HEK293 (cell line): ENCODE measurements around the gene SSBP1.

Experiments used
- CTCF ChIA-PET: fragments of 350-600 bp; formaldehyde crosslinking; extraction: SDS; loops from one replicate; lab custom pipeline; 2021; ENCODE audit warnings: antibody characterized with exemption; lab: Yijun Ruan, JAX
- POLR2A ChIA-PET: fragments of 300-600 bp; formaldehyde crosslinking; extraction: SDS; loops from one replicate; lab custom pipeline; 2020; ENCODE audit warnings: antibody characterized with exemption, inconsistent platforms; lab: Yijun Ruan, JAX
- H3K27ac ChIP-seq: fragments of 200-500 bp; sonication (Bioruptor generic); 2 replicates; pipeline ENCODE4 v1.5.1; 2014; ENCODE audit warnings: low read depth, low read length, control low read depth, inconsistent platforms; ENCODE audit errors: extremely low read depth
- H3K36me3 ChIP-seq, 2 experiments: fragments of 200-500 bp in 1 of 2; sonication (Bioruptor generic) in 1 of 2; 1 replicate in 1 of 2; 2 replicates in 1 of 2; pipeline ENCODE4 v1.5.1; 2014 to 2017; ENCODE audit warnings: inconsistent platforms in 2 of 2, low read length in 2 of 2; ENCODE audit not compliant: control insufficient read depth in 2 of 2, insufficient read depth in 1 of 2
- H3K4me1 ChIP-seq: fragments of 200-500 bp; sonication (Bioruptor generic); 2 replicates; pipeline ENCODE4 v1.5.1; 2014; ENCODE audit warnings: mild to moderate bottlenecking, low read length, inconsistent platforms; ENCODE audit not compliant: control insufficient read depth, insufficient read depth
- H3K4me3 ChIP-seq: 2 replicates; pipeline ENCODE4 v1.5.1; 2011; ENCODE audit warnings: low read depth, mild to moderate bottlenecking, control low read depth, low read length, moderate library complexity
- H3K9me3 ChIP-seq: fragments of 200-500 bp; sonication (Bioruptor generic); 2 replicates; pipeline ENCODE4 v1.5.1; 2014; ENCODE audit warnings: low read depth, low read length, inconsistent platforms; ENCODE audit not compliant: control insufficient read depth, insufficient read depth
- GLI2 ChIP-seq: fragments of 450-650 bp; formaldehyde crosslinking; IDR thresholded peaks from 2 replicates; pipeline ENCODE4; 2017; ENCODE audit warnings: missing biosample characterization, missing genetic modification characterization, low read depth, borderline replicate concordance
- GLIS2 ChIP-seq: fragments of 450-650 bp; formaldehyde crosslinking; IDR thresholded peaks from 2 replicates; pipeline ENCODE4 v1.5.1; 2016; ENCODE audit warnings: missing biosample characterization, missing genetic modification characterization
- IKZF3 ChIP-seq: fragments of 450-650 bp; IDR thresholded peaks from 2 replicates; pipeline ENCODE4 v1.5.0; 2018; ENCODE audit warnings: missing biosample characterization, mild to moderate bottlenecking, missing genetic modification characterization, moderate library complexity
- KLF8 ChIP-seq: fragments of 450-650 bp; formaldehyde crosslinking; IDR thresholded peaks from 2 replicates; pipeline ENCODE4 v1.5.1; 2016; ENCODE audit warnings: missing biosample characterization, missing genetic modification characterization
- MYNN ChIP-seq: fragments of 450-650 bp; formaldehyde crosslinking; IDR thresholded peaks from 2 replicates; pipeline ENCODE4 v1.5.1; 2016; ENCODE audit warnings: missing biosample characterization, missing genetic modification characterization, borderline replicate concordance
- YY2 ChIP-seq: fragments of 450-650 bp; formaldehyde crosslinking; IDR thresholded peaks from 2 replicates; pipeline ENCODE4 v1.5.1; 2016; ENCODE audit warnings: missing biosample characterization, missing genetic modification characterization
- ZBTB48 ChIP-seq: fragments of 450-650 bp; formaldehyde crosslinking; IDR thresholded peaks from 2 replicates; pipeline ENCODE4 v1.5.1; 2016; ENCODE audit warnings: missing biosample characterization, missing genetic modification characterization
- ZFP3 ChIP-seq: fragments of 450-650 bp; formaldehyde crosslinking; IDR thresholded peaks from 2 replicates; pipeline ENCODE4 v1.5.1; 2016; ENCODE audit warnings: low read depth, missing biosample characterization, missing genetic modification characterization
- ZNF138 ChIP-seq: fragments of 450-650 bp; formaldehyde crosslinking; IDR thresholded peaks from 2 replicates; pipeline ENCODE4 v1.5.1; 2016; ENCODE audit warnings: missing biosample characterization, missing genetic modification characterization, borderline replicate concordance
- ZNF146 ChIP-seq: fragments of 450-650 bp; formaldehyde crosslinking; IDR thresholded peaks from 2 replicates; pipeline ENCODE4 v1.5.1; 2016; ENCODE audit warnings: missing biosample characterization, missing genetic modification characterization
- ZNF155 ChIP-seq: fragments of 450-650 bp; formaldehyde crosslinking; IDR thresholded peaks from 2 replicates; pipeline ENCODE4 v1.5.1; 2016; ENCODE audit warnings: missing biosample characterization, missing genetic modification characterization
- ZNF266 ChIP-seq: fragments of 450-650 bp; formaldehyde crosslinking; IDR thresholded peaks from 2 replicates; pipeline ENCODE4 v1.5.1; 2016; ENCODE audit warnings: missing biosample characterization, missing genetic modification characterization, low read depth
- ZNF341 ChIP-seq: fragments of 450-650 bp; formaldehyde crosslinking; IDR thresholded peaks from 2 replicates; pipeline ENCODE4; 2016; ENCODE audit warnings: low read depth, missing biosample characterization, missing genetic modification characterization
- ZNF510 ChIP-seq: fragments of 450-650 bp; formaldehyde crosslinking; IDR thresholded peaks from 2 replicates; pipeline ENCODE4 v1.5.1; 2018; ENCODE audit warnings: mild to moderate bottlenecking, missing genetic modification characterization, missing biosample characterization; ENCODE audit not compliant: insufficient replicate concordance
- TF ChIP-seq, protein P1 (sequence below): fragments of 450-650 bp; formaldehyde crosslinking; IDR thresholded peaks from 2 replicates; pipeline ENCODE4 v1.5.1; 2016; ENCODE audit warnings: missing biosample characterization, missing genetic modification characterization
- TF ChIP-seq, protein P2 (sequence below): fragments of 450-650 bp; formaldehyde crosslinking; IDR thresholded peaks from 2 replicates; pipeline ENCODE4 v1.5.0; 2017; ENCODE audit warnings: missing biosample characterization, missing genetic modification characterization, borderline replicate concordance
- TF ChIP-seq, protein P3 (sequence below): fragments of 450-650 bp; formaldehyde crosslinking; IDR thresholded peaks from 2 replicates; pipeline ENCODE4 v1.5.1; 2017; ENCODE audit warnings: missing biosample characterization, missing genetic modification characterization
- TF ChIP-seq, protein P4 (sequence below): fragments of 450-650 bp; formaldehyde crosslinking; IDR thresholded peaks from 2 replicates; pipeline ENCODE4; 2016; ENCODE audit warnings: missing biosample characterization, missing genetic modification characterization
- TF ChIP-seq, protein P5 (sequence below): fragments of 450-650 bp; IDR thresholded peaks from 2 replicates; pipeline ENCODE4 v1.5.1; 2018; ENCODE audit warnings: missing biosample characterization, missing genetic modification characterization

SSBP1 gene

DNA sequence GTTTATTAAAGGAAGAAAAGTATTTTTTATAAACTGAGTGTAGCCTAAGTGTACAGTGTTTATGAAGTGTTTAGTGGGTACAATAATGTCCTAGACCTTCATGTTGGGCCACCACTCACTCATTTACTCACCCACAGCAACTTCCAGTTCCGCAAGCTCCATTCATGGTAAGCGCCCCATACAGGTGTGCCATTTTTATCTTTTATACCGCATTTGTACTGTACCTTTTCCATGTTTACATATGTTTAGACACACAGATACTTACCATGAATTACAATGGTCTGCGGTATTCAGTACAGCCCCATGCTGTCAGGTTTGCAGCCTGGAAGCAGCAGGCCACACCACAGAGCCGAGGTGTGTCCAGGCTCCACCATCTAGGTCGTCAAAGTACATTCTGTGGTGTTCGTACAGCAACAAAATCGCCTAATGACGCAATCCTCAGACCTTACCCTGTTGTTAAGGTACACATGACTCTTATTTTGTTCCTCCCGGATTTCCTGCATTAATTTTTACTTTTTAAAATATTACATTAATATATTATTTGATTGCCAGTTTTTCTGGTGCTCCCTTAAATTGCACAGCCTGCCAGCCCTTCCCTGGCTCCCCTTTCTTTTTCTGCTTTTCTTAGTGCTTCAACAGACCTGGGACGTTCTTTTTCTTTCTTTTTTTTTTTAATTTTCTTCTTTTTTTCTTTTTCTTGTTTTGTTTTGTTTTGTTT is 881 bp upstream of the SSBP1 start (continued):
- TF ChIP-seq ZFP3 (tag by site-specific recombination) (no peak), ZNF341 (0 out of 2 replicates have a peak, but pooled peaks have one; percentile 32), ZNF155 (no peak), GLI2 (tag by site-specific recombination) (no peak), KLF8 (no peak), MYNN (tag by site-specific recombination) (peak; percentile 76; the same call in 1 of the 2 replicates), ZNF510 (tag by site-specific recombination) (no peak), ZNF146 (tag by site-specific recombination) (no peak), ZNF266 (tag by site-specific recombination) (0 out of 2 replicates have a peak, but pooled peaks have one; percentile 8), ZNF138 (no peak), IKZF3 (tag by site-specific recombination) (no peak)
- TF ChIP-seq, protein P1, sequence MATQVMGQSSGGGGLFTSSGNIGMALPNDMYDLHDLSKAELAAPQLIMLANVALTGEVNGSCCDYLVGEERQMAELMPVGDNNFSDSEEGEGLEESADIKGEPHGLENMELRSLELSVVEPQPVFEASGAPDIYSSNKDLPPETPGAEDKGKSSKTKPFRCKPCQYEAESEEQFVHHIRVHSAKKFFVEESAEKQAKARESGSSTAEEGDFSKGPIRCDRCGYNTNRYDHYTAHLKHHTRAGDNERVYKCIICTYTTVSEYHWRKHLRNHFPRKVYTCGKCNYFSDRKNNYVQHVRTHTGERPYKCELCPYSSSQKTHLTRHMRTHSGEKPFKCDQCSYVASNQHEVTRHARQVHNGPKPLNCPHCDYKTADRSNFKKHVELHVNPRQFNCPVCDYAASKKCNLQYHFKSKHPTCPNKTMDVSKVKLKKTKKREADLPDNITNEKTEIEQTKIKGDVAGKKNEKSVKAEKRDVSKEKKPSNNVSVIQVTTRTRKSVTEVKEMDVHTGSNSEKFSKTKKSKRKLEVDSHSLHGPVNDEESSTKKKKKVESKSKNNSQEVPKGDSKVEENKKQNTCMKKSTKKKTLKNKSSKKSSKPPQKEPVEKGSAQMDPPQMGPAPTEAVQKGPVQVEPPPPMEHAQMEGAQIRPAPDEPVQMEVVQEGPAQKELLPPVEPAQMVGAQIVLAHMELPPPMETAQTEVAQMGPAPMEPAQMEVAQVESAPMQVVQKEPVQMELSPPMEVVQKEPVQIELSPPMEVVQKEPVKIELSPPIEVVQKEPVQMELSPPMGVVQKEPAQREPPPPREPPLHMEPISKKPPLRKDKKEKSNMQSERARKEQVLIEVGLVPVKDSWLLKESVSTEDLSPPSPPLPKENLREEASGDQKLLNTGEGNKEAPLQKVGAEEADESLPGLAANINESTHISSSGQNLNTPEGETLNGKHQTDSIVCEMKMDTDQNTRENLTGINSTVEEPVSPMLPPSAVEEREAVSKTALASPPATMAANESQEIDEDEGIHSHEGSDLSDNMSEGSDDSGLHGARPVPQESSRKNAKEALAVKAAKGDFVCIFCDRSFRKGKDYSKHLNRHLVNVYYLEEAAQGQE (tag by site-specific recombination) = peak; percentile 12; the same call in 1 of the 2 replicates
- TF ChIP-seq, protein P2, sequence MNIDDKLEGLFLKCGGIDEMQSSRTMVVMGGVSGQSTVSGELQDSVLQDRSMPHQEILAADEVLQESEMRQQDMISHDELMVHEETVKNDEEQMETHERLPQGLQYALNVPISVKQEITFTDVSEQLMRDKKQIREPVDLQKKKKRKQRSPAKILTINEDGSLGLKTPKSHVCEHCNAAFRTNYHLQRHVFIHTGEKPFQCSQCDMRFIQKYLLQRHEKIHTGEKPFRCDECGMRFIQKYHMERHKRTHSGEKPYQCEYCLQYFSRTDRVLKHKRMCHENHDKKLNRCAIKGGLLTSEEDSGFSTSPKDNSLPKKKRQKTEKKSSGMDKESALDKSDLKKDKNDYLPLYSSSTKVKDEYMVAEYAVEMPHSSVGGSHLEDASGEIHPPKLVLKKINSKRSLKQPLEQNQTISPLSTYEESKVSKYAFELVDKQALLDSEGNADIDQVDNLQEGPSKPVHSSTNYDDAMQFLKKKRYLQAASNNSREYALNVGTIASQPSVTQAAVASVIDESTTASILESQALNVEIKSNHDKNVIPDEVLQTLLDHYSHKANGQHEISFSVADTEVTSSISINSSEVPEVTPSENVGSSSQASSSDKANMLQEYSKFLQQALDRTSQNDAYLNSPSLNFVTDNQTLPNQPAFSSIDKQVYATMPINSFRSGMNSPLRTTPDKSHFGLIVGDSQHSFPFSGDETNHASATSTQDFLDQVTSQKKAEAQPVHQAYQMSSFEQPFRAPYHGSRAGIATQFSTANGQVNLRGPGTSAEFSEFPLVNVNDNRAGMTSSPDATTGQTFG (tag by site-specific recombination) = no peak

DNA sequence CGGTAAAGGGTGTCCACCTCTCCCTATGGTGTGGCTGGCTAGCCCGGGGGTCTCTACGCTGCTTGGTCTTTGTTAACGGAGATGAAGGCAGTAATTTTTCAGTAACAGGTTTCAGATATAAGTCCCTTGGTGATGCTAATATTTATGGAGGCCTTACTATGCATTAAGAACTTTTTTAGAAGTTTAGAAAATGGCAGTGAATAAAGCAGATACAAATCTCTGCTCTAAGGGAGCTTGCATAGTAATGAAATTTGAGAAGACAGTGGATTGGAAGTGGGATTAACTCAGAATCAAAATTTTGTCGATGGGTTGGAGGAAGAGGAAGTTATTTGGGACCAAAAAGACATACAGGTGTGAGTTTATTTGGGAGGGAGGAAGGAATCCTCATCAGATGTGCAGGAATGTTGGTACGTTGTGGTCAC is 445 bp downstream of the SSBP1 start:
- TF ChIP-seq, protein P3, sequence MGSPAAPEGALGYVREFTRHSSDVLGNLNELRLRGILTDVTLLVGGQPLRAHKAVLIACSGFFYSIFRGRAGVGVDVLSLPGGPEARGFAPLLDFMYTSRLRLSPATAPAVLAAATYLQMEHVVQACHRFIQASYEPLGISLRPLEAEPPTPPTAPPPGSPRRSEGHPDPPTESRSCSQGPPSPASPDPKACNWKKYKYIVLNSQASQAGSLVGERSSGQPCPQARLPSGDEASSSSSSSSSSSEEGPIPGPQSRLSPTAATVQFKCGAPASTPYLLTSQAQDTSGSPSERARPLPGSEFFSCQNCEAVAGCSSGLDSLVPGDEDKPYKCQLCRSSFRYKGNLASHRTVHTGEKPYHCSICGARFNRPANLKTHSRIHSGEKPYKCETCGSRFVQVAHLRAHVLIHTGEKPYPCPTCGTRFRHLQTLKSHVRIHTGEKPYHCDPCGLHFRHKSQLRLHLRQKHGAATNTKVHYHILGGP (tag by site-specific recombination) = no peak
- TF ChIP-seq GLIS2 (peak; percentile 38; the same call in 1 of the 2 replicates), YY2 (tag by site-specific recombination) (0 out of 2 replicates have a peak, but pooled peaks have one; percentile 27), ZBTB48 (tag by site-specific recombination) (0 out of 2 replicates have a peak, but pooled peaks have one; percentile 14)
- TF ChIP-seq, protein P4, sequence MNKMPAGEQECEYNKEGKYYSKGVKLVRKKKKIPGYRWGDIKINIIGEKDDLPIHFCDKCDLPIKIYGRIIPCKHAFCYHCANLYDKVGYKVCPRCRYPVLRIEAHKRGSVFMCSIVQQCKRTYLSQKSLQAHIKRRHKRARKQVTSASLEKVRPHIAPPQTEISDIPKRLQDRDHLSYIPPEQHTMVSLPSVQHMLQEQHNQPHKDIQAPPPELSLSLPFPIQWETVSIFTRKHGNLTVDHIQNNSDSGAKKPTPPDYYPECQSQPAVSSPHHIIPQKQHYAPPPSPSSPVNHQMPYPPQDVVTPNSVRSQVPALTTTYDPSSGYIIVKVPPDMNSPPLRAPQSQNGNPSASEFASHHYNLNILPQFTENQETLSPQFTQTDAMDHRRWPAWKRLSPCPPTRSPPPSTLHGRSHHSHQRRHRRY (tag by site-specific recombination) = no peak
- TF ChIP-seq, protein P5, sequence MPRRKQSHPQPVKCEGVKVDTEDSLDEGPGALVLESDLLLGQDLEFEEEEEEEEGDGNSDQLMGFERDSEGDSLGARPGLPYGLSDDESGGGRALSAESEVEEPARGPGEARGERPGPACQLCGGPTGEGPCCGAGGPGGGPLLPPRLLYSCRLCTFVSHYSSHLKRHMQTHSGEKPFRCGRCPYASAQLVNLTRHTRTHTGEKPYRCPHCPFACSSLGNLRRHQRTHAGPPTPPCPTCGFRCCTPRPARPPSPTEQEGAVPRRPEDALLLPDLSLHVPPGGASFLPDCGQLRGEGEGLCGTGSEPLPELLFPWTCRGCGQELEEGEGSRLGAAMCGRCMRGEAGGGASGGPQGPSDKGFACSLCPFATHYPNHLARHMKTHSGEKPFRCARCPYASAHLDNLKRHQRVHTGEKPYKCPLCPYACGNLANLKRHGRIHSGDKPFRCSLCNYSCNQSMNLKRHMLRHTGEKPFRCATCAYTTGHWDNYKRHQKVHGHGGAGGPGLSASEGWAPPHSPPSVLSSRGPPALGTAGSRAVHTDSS = peak; percentile 45; the same call in 1 of the 2 replicates
- POLR2A ChIA-PET = interaction anchor here (0.7 to 1.8 kb wide), 6 partner anchors 11 to 188 kb away, joined by 3 to 12 read pairs (median 5); partner anchors contain the start of gene DENND11
- Histone ChIP-seq H3K27ac (no peak overlapping the region), H3K9me3 (no peaks in the 10 kb centered on the region), H3K4me1 (no peaks in the 10 kb centered on the region), H3K36me3 (peaks cover 6 to 41% of the 10 kb centered on the region in 2 experiments), H3K4me3 (peak overlapping the region; percentile 64)
- CTCF ChIA-PET = interaction anchor here (0.7 to 3.0 kb wide), 17 partner anchors 9 to 1172 kb away, joined by 3 to 23 read pairs (median 4); partner anchors contain the start of genes DENND11 and WEE2
